ENCODE results near the gene ATF4.

Gene ATF4

DNA sequence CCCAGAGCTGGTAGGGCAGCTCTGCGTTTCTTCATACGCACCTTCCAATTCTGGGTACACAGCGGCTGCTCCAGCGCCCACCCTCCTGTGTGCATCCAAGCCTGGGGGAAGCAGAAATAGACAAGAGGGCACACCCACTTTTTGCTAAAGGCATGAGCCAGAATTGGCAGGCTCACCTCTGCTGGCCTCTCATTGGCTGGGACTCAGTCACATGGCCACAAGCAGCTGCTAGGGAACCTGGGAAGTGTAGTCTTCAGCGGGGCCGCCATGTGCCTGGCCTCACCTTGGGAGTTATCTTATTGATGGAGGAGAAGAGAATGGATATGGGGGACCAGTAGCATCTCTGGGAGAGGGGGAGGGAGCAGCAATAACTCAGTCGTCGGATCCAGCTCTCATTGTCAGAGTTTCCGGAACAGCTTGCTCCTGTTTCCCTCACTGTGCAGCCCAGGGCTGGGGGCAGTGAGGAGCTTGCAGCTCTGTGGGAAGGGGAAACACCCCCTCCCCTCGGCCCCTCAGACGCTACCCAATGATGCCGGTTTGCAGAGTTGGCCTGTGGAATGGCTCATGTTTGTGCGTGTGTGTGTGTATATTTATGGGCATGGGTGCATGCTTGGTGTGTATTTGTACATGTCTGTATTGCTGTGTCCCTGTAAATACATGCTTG, 30.1 kb upstream of the ATF4 start:
- TF ChIP-seq, protein P1, sequence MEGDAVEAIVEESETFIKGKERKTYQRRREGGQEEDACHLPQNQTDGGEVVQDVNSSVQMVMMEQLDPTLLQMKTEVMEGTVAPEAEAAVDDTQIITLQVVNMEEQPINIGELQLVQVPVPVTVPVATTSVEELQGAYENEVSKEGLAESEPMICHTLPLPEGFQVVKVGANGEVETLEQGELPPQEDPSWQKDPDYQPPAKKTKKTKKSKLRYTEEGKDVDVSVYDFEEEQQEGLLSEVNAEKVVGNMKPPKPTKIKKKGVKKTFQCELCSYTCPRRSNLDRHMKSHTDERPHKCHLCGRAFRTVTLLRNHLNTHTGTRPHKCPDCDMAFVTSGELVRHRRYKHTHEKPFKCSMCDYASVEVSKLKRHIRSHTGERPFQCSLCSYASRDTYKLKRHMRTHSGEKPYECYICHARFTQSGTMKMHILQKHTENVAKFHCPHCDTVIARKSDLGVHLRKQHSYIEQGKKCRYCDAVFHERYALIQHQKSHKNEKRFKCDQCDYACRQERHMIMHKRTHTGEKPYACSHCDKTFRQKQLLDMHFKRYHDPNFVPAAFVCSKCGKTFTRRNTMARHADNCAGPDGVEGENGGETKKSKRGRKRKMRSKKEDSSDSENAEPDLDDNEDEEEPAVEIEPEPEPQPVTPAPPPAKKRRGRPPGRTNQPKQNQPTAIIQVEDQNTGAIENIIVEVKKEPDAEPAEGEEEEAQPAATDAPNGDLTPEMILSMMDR (IDR thresholded peaks at IDR 0.05; ENCODE audit: low read depth, low read length), result no peak
- no peak overlapping the region for H3K4me3 ChIP-seq (ENCODE audit: low read depth, low read length)

GRCh38 chr22:39490966-39491680, 29.2 kb upstream of the ATF4 start:
- TF ChIP-seq, protein P1 (IDR thresholded peaks at IDR 0.05; ENCODE audit: low read depth, low read length), result no peak

GRCh38 chr22:39491696-39492095, 28.7 kb upstream of the ATF4 start:
- TF ChIP-seq, protein P1 (IDR thresholded peaks at IDR 0.05; ENCODE audit: low read depth, low read length), result no peak
- H3K4me3 ChIP-seq (ENCODE audit: low read depth, low read length), result no peak overlapping the region

More at GRCh38 chr22:39490966-39491680, 29.2 kb upstream of the ATF4 start:
- no peak overlapping the region for H3K4me3 ChIP-seq (ENCODE audit: low read depth, low read length)

DNA sequence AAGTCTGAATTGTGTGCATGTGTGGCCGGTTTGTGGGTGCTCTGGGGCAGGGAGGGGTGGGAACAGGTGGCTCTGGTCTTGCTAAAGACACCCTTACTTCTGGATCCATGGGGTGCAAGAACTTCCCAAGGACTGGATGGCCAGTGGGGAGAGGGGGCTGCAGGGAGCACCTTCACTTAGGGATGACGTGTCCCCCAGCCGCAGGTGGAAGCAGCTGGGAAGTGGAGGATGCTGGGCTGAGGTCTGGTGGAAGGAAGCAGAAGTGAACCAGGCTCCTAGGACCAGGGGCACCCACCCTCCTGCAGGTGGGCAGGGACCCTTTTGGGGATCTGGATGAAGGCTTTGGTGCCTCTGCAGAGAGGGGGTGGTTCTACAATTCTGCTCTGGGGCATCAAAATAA, 28.2 kb upstream of the ATF4 start:
- no peak overlapping the region for H3K4me3 ChIP-seq (ENCODE audit: low read depth, low read length)
- TF ChIP-seq, protein P1 (IDR thresholded peaks at IDR 0.05; ENCODE audit: low read depth, low read length), result no peak

GRCh38 chr22:39493759-39494158, 26.6 kb upstream of the ATF4 start:
- no peak overlapping the region for H3K4me3 ChIP-seq (ENCODE audit: low read depth, low read length)
- TF ChIP-seq, protein P1 (IDR thresholded peaks at IDR 0.05; ENCODE audit: low read depth, low read length), result no peak

DNA sequence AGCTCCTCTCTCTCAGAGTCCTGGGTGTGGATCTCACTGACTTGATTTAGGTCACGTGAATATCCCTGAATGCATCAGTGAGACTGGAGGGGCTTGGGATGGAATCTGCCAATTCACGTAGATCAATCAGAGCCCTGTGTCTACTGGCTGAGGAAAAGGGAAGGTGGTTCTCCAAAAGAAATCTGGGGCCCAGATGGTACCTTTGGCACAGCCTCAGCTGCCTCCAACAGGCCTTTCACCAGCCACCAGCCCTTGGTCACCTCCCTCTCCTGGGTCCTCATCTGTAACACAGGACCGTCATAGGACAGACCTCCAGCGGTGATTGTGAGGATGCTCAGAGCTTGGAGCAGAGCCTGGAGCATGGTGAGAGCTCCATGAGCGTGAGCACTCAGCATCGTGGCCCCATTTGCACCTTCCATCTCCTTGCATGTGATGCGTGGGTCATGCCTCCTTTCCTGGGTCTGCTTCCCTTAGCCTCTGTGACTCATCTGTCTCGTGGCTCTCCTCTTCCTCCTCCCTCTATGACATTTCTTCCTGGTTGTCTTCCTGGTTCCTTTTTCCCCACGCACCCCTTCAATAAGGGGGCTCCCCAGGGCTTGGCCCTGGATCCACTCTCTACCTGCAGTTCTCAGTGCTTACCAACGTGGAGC, 25.8 kb upstream of the ATF4 start:
- no peak overlapping the region for H3K4me3 ChIP-seq (ENCODE audit: low read depth, low read length)
- TF ChIP-seq, protein P1 (IDR thresholded peaks at IDR 0.05; ENCODE audit: low read depth, low read length), result no peak
